LNCaP clone FGC (cell line): ENCODE results near the gene STRN4.
"Not testable (repeated sequence)": the region's sequence is repeated elsewhere in the genome, so short reads cannot be mapped to it uniquely, and the experiment has no call there.

ENCODE experiments used
- DNase-seq: peaks from one replicate; pipeline ENCODE4 v3.0.0-alpha.2; 2011; ENCODE audit warnings: low read depth
- H3K4me3 ChIP-seq: 2 replicates; pipeline ENCODE4 v1.5.1; 2011; ENCODE audit warnings: mild to moderate bottlenecking, low read depth, low read length, control low read depth
- TF ChIP-seq, protein P1 (sequence below): IDR thresholded peaks from 2 replicates; pipeline ENCODE4 v1.5.1; 2012; ENCODE audit warnings: mild to moderate bottlenecking; ENCODE audit not compliant: control insufficient read depth, insufficient read depth; ENCODE audit errors: extremely low read depth

STRN4 gene

GRCh38 chr19:46766569-46767317 is 20.5 kb upstream of the STRN4 start:
- TF ChIP-seq, protein P1, sequence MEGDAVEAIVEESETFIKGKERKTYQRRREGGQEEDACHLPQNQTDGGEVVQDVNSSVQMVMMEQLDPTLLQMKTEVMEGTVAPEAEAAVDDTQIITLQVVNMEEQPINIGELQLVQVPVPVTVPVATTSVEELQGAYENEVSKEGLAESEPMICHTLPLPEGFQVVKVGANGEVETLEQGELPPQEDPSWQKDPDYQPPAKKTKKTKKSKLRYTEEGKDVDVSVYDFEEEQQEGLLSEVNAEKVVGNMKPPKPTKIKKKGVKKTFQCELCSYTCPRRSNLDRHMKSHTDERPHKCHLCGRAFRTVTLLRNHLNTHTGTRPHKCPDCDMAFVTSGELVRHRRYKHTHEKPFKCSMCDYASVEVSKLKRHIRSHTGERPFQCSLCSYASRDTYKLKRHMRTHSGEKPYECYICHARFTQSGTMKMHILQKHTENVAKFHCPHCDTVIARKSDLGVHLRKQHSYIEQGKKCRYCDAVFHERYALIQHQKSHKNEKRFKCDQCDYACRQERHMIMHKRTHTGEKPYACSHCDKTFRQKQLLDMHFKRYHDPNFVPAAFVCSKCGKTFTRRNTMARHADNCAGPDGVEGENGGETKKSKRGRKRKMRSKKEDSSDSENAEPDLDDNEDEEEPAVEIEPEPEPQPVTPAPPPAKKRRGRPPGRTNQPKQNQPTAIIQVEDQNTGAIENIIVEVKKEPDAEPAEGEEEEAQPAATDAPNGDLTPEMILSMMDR, result no peak
- DNase-seq, result no peak
- no peak overlapping the region for H3K4me3 ChIP-seq

GRCh38 chr19:46764817-46765291 is 18.6 kb upstream of the STRN4 start:
- H3K4me3 ChIP-seq, result no peak overlapping the region
- TF ChIP-seq, protein P1, result no peak
- DNase-seq, result no peak

- no peak overlapping the region for H3K4me3 ChIP-seq
- TF ChIP-seq, protein P1, result no peak
- DNase-seq, result no peak
These were observed 16.1 kb upstream of the STRN4 start for GRCh38 chr19:46762245-46762890.

DNA sequence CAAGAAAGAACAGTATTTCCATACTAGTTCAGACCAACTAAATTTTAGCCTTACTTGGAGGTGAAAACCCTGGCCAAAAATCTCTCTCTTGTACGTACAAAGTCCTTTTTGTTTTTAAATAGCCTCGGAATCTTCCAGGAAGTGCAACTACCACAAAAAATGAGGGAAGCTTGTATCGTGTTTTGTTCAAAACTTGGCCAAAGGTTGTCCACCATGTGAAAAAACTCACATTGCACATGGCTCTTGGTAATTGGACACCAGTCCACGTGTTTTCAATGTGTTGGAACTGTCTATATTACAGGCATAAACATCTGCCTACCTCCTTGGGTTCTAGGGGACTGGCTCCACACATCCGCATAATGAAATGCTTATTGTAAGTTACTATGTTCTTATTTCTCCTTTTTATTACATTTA is 15.2 kb upstream of the STRN4 start:
- H3K4me3 ChIP-seq, result no peak overlapping the region
- no peak for DNase-seq
- TF ChIP-seq, protein P1, result no peak

DNA sequence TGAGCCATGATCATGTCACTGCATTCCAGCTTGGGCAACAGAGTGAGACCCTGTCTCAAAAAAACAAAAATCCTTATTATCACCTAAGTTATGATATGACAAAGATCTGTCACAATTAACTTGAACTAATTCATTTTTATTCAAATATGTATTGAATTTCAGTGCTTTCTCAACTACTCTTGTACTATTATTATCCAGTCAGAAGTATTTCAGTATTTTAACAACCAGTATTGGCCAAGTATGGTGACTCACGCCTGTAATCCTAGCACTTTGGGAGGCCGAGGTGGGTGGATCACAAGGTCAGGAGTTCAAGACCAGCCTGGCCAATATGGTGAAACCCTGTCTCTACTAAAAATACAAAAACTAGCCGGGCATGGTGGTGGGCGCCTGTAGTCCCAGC is 14.6 kb upstream of the STRN4 start:
- DNase-seq, H3K4me3 ChIP-seq: not testable (repeated sequence)

DNA sequence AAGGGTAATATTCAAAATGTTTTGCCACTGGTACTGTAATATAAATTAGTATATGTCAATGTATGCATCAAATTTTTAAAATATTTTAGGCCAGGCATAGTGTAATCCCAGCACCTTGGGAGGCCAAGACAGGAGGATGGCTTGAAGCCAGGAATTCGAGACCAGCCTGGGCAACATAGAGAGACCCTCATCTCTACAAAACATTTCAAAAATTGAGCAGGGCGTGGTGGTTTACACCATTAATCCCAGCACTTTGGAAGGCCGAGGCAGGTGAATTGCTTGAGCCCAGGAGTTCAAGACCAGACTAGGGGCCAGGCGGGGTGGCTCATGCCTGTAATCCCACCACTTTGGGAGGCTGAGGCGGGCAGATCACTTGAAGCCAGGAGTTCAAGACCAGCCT is 14.1 kb upstream of the STRN4 start:
- no peak for DNase-seq
- TF ChIP-seq, protein P1, result no peak

DNA sequence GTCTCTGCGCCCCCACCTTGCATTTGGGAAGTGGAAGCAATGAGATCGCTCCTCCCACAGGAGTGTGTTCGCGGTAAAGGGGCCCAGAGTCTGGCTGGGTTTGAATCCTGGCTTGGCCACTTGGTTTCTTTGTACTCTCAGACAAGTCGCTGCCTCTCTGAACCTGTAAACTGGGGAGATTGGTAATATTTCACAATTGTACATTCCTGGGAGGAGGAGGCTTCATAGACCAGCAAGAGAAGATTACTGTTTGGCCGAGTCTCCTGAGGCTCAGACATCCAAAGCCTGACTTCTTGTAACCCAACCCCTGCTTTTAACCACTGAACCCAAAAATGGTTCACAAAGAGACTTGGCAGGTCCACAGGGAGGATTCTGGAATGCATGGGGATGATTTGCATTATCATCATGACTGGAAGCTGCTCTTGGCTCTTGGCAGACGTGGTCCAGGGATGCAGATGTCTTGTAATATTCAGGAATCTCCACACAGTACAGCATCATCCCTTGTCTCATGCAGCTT is 13.6 kb upstream of the STRN4 start:
- TF ChIP-seq, protein P1, result no peak
- DNase-seq, result no peak
- no peak overlapping the region for H3K4me3 ChIP-seq

More for the DNA sequence above, 14.1 kb upstream of the STRN4 start:
- H3K4me3 ChIP-seq, result no peak overlapping the region
